Epithelial cell of prostate (primary cell): Measurements from ENCODE around the gene PGGT1B.

ENCODE experiments used
- DNase-seq: peaks from one replicate; pipeline ENCODE4 v3.0.0-alpha.2; 2011; ENCODE audit warnings: low read depth, low spot score
- H3K27ac ChIP-seq: fragments of 450-650 bp; 2 replicates; pipeline ENCODE4 v1.5.1; 2017; ENCODE audit warnings: mild to moderate bottlenecking

Gene PGGT1B

GRCh38 chr5:115262321-115263077 is at the start of gene PGGT1B:
Gene PGGT1B, minus strand, starts transcription at chr5:115262877. Its CDS starts 26 bp downstream, at chr5:115262851.
- peak within 1 kb of the TSS; percentile 89 for H3K27ac ChIP-seq
- no peak for DNase-seq

- no peak overlapping the region for H3K27ac ChIP-seq
- DNase-seq: no peak
These were observed 47.2 kb upstream of the PGGT1B start for GRCh38 chr5:115309751-115310370.

- DNase-seq: no peak
- no peak overlapping the region for H3K27ac ChIP-seq
These were observed 46.1 kb upstream of the PGGT1B start for GRCh38 chr5:115308815-115309214.

- H3K27ac ChIP-seq: no peak overlapping the region
- peak; percentile 43 for DNase-seq
These were observed 43.4 kb upstream of the PGGT1B start for GRCh38 chr5:115306011-115306536.

- DNase-seq: no peak
- no peak overlapping the region for H3K27ac ChIP-seq
These were observed 41.8 kb upstream of the PGGT1B start for GRCh38 chr5:115304496-115304895.

GRCh38 chr5:115298811-115299210 is 36.1 kb upstream of the PGGT1B start:
- DNase-seq: no peak
- H3K27ac ChIP-seq: no peak overlapping the region

- no peak for DNase-seq
- H3K27ac ChIP-seq: no peak overlapping the region
These were observed 34.4 kb upstream of the PGGT1B start for GRCh38 chr5:115297031-115297430.

GRCh38 chr5:115296124-115297022 is 33.7 kb upstream of the PGGT1B start, which contains the start of gene CCDC112:
Gene CCDC112, minus strand, starts transcription at chr5:115296654. Its CDS starts 111 bp downstream, at chr5:115296543.
- H3K27ac ChIP-seq: no peak within 1 kb of the TSS

GRCh38 chr5:115295777-115296123 is 33.1 kb upstream of the PGGT1B start:
- H3K27ac ChIP-seq: no peak overlapping the region
- DNase-seq: no peak

More at GRCh38 chr5:115296124-115297022, 33.7 kb upstream of the PGGT1B start, which contains the start of gene CCDC112:
- DNase-seq: no peak

- no peak for DNase-seq
- H3K27ac ChIP-seq: no peak overlapping the region
These were observed 28.7 kb upstream of the PGGT1B start for GRCh38 chr5:115291397-115291796.

- no peak overlapping the region for H3K27ac ChIP-seq
- no peak for DNase-seq
These were observed 26.4 kb upstream of the PGGT1B start for GRCh38 chr5:115289104-115289503.

GRCh38 chr5:115284021-115284420 is 21.3 kb upstream of the PGGT1B start:
- no peak for DNase-seq
- no peak overlapping the region for H3K27ac ChIP-seq

- no peak for DNase-seq
- no peak overlapping the region for H3K27ac ChIP-seq
These were observed 19.5 kb upstream of the PGGT1B start for GRCh38 chr5:115282131-115282530.

GRCh38 chr5:115274584-115274983 is 11.9 kb upstream of the PGGT1B start:
- H3K27ac ChIP-seq: no peak overlapping the region

GRCh38 chr5:115272297-115272958 is 9.8 kb upstream of the PGGT1B start:
- DNase-seq: no peak
- H3K27ac ChIP-seq: no peak overlapping the region

More at GRCh38 chr5:115274584-115274983, 11.9 kb upstream of the PGGT1B start:
- DNase-seq: no peak

- no peak for DNase-seq
- H3K27ac ChIP-seq: no peak overlapping the region
These were observed 8.8 kb upstream of the PGGT1B start for GRCh38 chr5:115271295-115272050.

GRCh38 chr5:115267617-115268016 is 4.9 kb upstream of the PGGT1B start:
- H3K27ac ChIP-seq: no peak overlapping the region
- no peak for DNase-seq

GRCh38 chr5:115265220-115265619 is 2.5 kb upstream of the PGGT1B start:
- no peak overlapping the region for H3K27ac ChIP-seq
- DNase-seq: no peak

GRCh38 chr5:115264786-115265185 is 2.1 kb upstream of the PGGT1B start:
- no peak overlapping the region for H3K27ac ChIP-seq
- no peak for DNase-seq
